ENCODE measurements around the gene ENGASE. TPM values are rescaled to one million over a fixed set of nuclear protein-coding genes. Genes with fewer than 3 reads are reported as not detected.

ENGASE gene
- polyA plus RNA-seq, 1 of the 3 experiments (the other 2 are of a cell fraction): 30.1 TPM

DNA sequence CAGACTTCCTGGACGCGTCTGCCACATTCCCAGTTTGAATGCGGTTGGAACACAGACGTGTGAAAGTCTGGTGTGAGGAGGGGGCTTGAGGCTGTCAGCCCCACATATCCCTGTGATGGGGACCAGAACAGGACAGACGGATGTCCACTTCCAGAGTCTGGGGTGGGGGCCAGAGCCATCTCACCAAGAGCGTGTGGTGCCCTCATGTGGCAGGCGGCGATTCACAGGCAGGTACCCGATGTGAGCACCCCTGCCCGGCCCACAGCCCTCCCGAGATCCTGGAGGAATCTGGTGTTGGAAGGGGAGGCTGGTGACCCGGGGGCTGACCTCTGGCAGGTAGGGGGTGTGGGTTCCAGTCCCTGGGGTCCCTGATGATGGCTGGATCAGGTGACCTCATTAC is 51.5 kb downstream of the ENGASE start (continued):
- TF ChIP-seq, protein P1, sequence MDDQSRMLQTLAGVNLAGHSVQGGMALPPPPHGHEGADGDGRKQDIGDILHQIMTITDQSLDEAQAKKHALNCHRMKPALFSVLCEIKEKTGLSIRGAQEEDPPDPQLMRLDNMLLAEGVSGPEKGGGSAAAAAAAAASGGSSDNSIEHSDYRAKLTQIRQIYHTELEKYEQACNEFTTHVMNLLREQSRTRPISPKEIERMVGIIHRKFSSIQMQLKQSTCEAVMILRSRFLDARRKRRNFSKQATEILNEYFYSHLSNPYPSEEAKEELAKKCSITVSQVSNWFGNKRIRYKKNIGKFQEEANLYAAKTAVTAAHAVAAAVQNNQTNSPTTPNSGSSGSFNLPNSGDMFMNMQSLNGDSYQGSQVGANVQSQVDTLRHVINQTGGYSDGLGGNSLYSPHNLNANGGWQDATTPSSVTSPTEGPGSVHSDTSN (IDR thresholded peaks at IDR 0.05): no peak
- TF ChIP-seq, protein P2, sequence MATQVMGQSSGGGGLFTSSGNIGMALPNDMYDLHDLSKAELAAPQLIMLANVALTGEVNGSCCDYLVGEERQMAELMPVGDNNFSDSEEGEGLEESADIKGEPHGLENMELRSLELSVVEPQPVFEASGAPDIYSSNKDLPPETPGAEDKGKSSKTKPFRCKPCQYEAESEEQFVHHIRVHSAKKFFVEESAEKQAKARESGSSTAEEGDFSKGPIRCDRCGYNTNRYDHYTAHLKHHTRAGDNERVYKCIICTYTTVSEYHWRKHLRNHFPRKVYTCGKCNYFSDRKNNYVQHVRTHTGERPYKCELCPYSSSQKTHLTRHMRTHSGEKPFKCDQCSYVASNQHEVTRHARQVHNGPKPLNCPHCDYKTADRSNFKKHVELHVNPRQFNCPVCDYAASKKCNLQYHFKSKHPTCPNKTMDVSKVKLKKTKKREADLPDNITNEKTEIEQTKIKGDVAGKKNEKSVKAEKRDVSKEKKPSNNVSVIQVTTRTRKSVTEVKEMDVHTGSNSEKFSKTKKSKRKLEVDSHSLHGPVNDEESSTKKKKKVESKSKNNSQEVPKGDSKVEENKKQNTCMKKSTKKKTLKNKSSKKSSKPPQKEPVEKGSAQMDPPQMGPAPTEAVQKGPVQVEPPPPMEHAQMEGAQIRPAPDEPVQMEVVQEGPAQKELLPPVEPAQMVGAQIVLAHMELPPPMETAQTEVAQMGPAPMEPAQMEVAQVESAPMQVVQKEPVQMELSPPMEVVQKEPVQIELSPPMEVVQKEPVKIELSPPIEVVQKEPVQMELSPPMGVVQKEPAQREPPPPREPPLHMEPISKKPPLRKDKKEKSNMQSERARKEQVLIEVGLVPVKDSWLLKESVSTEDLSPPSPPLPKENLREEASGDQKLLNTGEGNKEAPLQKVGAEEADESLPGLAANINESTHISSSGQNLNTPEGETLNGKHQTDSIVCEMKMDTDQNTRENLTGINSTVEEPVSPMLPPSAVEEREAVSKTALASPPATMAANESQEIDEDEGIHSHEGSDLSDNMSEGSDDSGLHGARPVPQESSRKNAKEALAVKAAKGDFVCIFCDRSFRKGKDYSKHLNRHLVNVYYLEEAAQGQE (IDR thresholded peaks at IDR 0.05; ENCODE audit: low read depth, low read length): no peak
- no peak for TF ChIP-seq ELF1 (IDR thresholded peaks at IDR 0.05)
- TF ChIP-seq, protein P3, sequence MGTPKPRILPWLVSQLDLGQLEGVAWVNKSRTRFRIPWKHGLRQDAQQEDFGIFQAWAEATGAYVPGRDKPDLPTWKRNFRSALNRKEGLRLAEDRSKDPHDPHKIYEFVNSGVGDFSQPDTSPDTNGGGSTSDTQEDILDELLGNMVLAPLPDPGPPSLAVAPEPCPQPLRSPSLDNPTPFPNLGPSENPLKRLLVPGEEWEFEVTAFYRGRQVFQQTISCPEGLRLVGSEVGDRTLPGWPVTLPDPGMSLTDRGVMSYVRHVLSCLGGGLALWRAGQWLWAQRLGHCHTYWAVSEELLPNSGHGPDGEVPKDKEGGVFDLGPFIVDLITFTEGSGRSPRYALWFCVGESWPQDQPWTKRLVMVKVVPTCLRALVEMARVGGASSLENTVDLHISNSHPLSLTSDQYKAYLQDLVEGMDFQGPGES (IDR thresholded peaks at IDR 0.05; ENCODE audit: low read depth, low read length): no peak
- peak; percentile 56 for TF ChIP-seq SMC3 (IDR thresholded peaks at IDR 0.05; ENCODE audit: low read depth, low read length)
- TF ChIP-seq, protein P4, sequence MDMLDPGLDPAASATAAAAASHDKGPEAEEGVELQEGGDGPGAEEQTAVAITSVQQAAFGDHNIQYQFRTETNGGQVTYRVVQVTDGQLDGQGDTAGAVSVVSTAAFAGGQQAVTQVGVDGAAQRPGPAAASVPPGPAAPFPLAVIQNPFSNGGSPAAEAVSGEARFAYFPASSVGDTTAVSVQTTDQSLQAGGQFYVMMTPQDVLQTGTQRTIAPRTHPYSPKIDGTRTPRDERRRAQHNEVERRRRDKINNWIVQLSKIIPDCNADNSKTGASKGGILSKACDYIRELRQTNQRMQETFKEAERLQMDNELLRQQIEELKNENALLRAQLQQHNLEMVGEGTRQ (IDR thresholded peaks at IDR 0.05; ENCODE audit: borderline replicate concordance, low read depth, low read length): no peak
- no peak for TF ChIP-seq RXRA (IDR thresholded peaks at IDR 0.05; ENCODE audit: borderline replicate concordance, low read depth)
- TF ChIP-seq POLR2AphosphoS5 (IDR thresholded peaks at IDR 0.05; ENCODE audit: low read depth, low read length): no peak
- TF ChIP-seq RAD21 (IDR thresholded peaks at IDR 0.05; ENCODE audit: low read length): peak; percentile 65
- TF ChIP-seq, protein P5, sequence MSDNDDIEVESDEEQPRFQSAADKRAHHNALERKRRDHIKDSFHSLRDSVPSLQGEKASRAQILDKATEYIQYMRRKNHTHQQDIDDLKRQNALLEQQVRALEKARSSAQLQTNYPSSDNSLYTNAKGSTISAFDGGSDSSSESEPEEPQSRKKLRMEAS (IDR thresholded peaks at IDR 0.05; ENCODE audit: low read depth): no peak
- no peak for TF ChIP-seq TAF1 (IDR thresholded peaks at IDR 0.05; ENCODE audit: borderline replicate concordance, low read depth, low read length)

DNA sequence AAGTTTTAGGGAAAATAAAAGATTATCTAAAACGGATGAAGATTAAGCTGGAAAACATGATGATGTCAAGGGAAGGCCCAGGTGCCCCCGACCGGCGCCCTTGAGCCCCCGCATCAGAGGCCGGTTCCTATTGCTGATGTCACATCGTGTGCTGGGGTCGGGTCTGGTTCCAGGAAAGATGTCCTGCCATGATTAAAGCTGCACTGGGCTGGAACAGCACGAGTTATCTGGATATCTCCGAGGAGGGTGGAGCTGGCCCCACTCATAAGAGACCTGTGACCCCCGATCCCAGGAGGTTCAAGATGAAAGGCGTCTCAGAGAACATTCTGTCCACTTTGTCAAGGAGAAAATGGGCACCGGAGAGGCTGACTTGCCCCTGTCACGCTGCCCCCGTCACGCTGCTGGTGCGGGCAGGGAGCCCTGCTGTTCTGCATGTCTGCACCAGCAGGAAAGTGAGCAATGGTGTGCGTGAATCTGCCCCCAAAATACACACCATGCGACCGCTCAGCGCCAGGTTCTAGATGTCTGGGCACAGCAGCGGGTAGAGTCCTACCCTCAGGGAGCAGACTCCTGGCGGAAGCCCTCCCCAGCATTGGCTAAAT is 53.0 kb downstream of the ENGASE start:
- no peaks in the 10 kb centered on the region for H3K79me2 ChIP-seq (ENCODE audit: insufficient read depth)
- no peak overlapping the region for H3K27ac ChIP-seq (ENCODE audit: low read depth in 2 of 2, low read length in 1 of 2)
- DNase-seq: no peak
- H3K4me2 ChIP-seq: no peak overlapping the region
- no peaks in the 10 kb centered on the region for H3K9me3 ChIP-seq
- no peak overlapping the region for H3K9ac ChIP-seq
- H3K4me1 ChIP-seq (ENCODE audit: control insufficient read depth in 1 of 2, insufficient read depth in 2 of 2, low read depth in 1 of 2, low read length in 1 of 2): peaks cover 0 to 17% of the 10 kb centered on the region in 2 experiments; a peak in 1 of 4 replicates
- CTCF ChIA-PET: interaction anchor here (0.9 to 5.8 kb wide), 15 partner anchors 8 to 273 kb away, joined by 3 to 80 read pairs (median 5); partner anchors contain the start of gene ENGASE
- no peak overlapping the region for H2AFZ ChIP-seq (ENCODE audit: low read depth)
- WGBS (ENCODE audit: low lambda C conversion rate): 32% methylated on average over 23 of the region's 23 CpGs
- no peaks in the 10 kb centered on the region for H3F3A ChIP-seq (replicated peaks; ENCODE audit: insufficient read depth)
- H3K9me2 ChIP-seq: no peaks in the 10 kb centered on the region
- H3K27me3 ChIP-seq (ENCODE audit: insufficient read depth): peaks cover 76% of the 10 kb centered on the region
- no peaks in the 10 kb centered on the region for H3K36me3 ChIP-seq (replicated peaks in 1 of 2; ENCODE audit: control insufficient read depth in 1 of 2, insufficient read depth in 2 of 2, low read length in 1 of 2)
- H3K4me3 ChIP-seq (ENCODE audit: low read depth in 2 of 2, low read length in 1 of 2): no peak overlapping the region
- no peaks in the 10 kb centered on the region; the same call in 1 of the 2 replicates for H4K20me1 ChIP-seq (ENCODE audit: insufficient read depth)
- POLR2A ChIA-PET: no interaction called here
- no peak for TF ChIP-seq MXI1 (IDR thresholded peaks at IDR 0.05; ENCODE audit: low read depth, low read length)
- TF ChIP-seq RCOR1 (IDR thresholded peaks at IDR 0.05; ENCODE audit: low read length): no peak
- no peak for TF ChIP-seq RFX5 (IDR thresholded peaks at IDR 0.05; ENCODE audit: low read length)
- no peak for TF ChIP-seq EZH2phosphoT487 (IDR thresholded peaks at IDR 0.05; ENCODE audit: borderline replicate concordance, low read depth)
- no peak for TF ChIP-seq GABPA (IDR thresholded peaks at IDR 0.05; ENCODE audit: low read depth)
- no peak for TF ChIP-seq YY1 (IDR thresholded peaks at IDR 0.05; ENCODE audit: low read depth)
- TF ChIP-seq RXRA (IDR thresholded peaks at IDR 0.05; ENCODE audit: borderline replicate concordance, low read depth): no peak
- no peak for TF ChIP-seq JUND (IDR thresholded peaks at IDR 0.05)
- TF ChIP-seq, protein P3 (IDR thresholded peaks at IDR 0.05; ENCODE audit: low read depth, low read length): no peak
- no peak; the same call in 1 of the 2 replicates for TF ChIP-seq GATA2 (CRISPR knock-in tag; IDR thresholded peaks at IDR 0.05)
- TF ChIP-seq FOXM1 (IDR thresholded peaks at IDR 0.05; ENCODE audit: low read depth): no peak
- TF ChIP-seq, protein P4 (IDR thresholded peaks at IDR 0.05; ENCODE audit: borderline replicate concordance, low read depth, low read length): no peak
- no peak for TF ChIP-seq CHD2 (IDR thresholded peaks at IDR 0.05; ENCODE audit: low read length, partially characterized antibody)
- no peak for TF ChIP-seq RAD21 (IDR thresholded peaks at IDR 0.05; ENCODE audit: low read length)
- no peak for TF ChIP-seq SIN3A (IDR thresholded peaks at IDR 0.05; ENCODE audit: borderline replicate concordance, low read depth, low read length)
